A673 (cell line): Measurements from ENCODE around the gene TPK1. TPM values are rescaled to one million over a fixed set of nuclear protein-coding genes. Genes with fewer than 3 reads are reported as not detected.

ENCODE experiments used
- BruUV-seq: library from RNA; stranded (reverse); fragments of 400-500 nt; replicated peaks from 2 replicates; lab custom pipeline; 2021; lab: Mats Ljungman, UMichigan
- CTCF ChIA-PET: fragments of 300-600 bp; sonication (Branson Sonifier 250); formaldehyde crosslinking; loops from one replicate; lab custom pipeline; 2022; ENCODE audit warnings: antibody characterized with exemption; lab: Charles Lee
- POLR2A ChIA-PET: fragments of 300-600 bp; sonication (Branson Sonifier 250); formaldehyde crosslinking; loops from one replicate; lab custom pipeline; 2022; ENCODE audit warnings: antibody characterized with exemption; ENCODE audit not compliant: low non-redundant PET; lab: Charles Lee
- DNase-seq: peaks from one replicate; pipeline ENCODE4 v3.0.0-alpha.2; 2015; ENCODE audit warnings: low spot score
- H3K27ac ChIP-seq: fragments of 200-600 bp; sonication (generic); 2 replicates; pipeline ENCODE4 v1.5.1; 2016; ENCODE audit warnings: mixed run types, low read depth, mild to moderate bottlenecking, mixed read lengths, antibody characterized with exemption, low read length; ENCODE audit not compliant: poor library complexity, severe bottlenecking
- H3K27me3 ChIP-seq: fragments of 200-600 bp; sonication (generic); replicated peaks from 2 replicates; pipeline ENCODE4 v1.6.1; 2017; ENCODE audit warnings: mixed run types, low read depth, mild to moderate bottlenecking, mixed read lengths, antibody characterized with exemption, low read length; ENCODE audit not compliant: insufficient read depth, poor library complexity
- H3K36me3 ChIP-seq: fragments of 200-600 bp; sonication (generic); 2 replicates; pipeline ENCODE4 v1.6.1; 2016; ENCODE audit warnings: mixed run types, mild to moderate bottlenecking, mixed read lengths, antibody characterized with exemption, low read length; ENCODE audit not compliant: insufficient read depth, poor library complexity, severe bottlenecking
- H3K4me1 ChIP-seq: fragments of 200-600 bp; sonication (generic); 2 replicates; pipeline ENCODE4 v1.6.1; 2017; ENCODE audit warnings: mixed run types, mild to moderate bottlenecking, mixed read lengths, antibody characterized with exemption, low read length; ENCODE audit not compliant: insufficient read depth, poor library complexity, severe bottlenecking
- H3K4me3 ChIP-seq: fragments of 200-600 bp; sonication (generic); 2 replicates; pipeline ENCODE4 v1.5.1; 2016; ENCODE audit warnings: low read depth, mixed run types, mild to moderate bottlenecking, mixed read lengths, low read length; ENCODE audit not compliant: poor library complexity, severe bottlenecking
- H3K9me3 ChIP-seq: fragments of 200-600 bp; sonication (generic); 2 replicates; pipeline ENCODE4 v1.6.1; 2016; ENCODE audit warnings: mixed run types, low read depth, mild to moderate bottlenecking, mixed read lengths, antibody characterized with exemption, low read length; ENCODE audit not compliant: poor library complexity, severe bottlenecking
- EZH2 ChIP-seq: fragments of 200-600 bp; sonication (generic); IDR thresholded peaks from 2 replicates; pipeline ENCODE4 v1.6.1; 2017; ENCODE audit warnings: borderline replicate concordance, low read depth, mild to moderate bottlenecking, mixed read lengths, antibody characterized with exemption, low read length; ENCODE audit not compliant: poor library complexity, severe bottlenecking
- intact Hi-C: fragments of 100-400 bp; cut with micrococcal nuclease; formaldehyde crosslinking; loops from one replicate; pipeline ENCODE4 v1.10.0; 2022; ENCODE audit not compliant: unreplicated experiment
- total RNA-seq: library from RNA; stranded (reverse); gene quantifications from 2 replicates; pipeline ENCODE4 v1.2.3, GENCODE V29; 2021
- TF ChIP-seq, protein P1 (sequence below): fragments of 300-800, 200-600 bp; sonication (generic); conservative IDR thresholded peaks from 2 replicates; pipeline ENCODE4 v1.5.1; 2017; ENCODE audit warnings: low read depth, mild to moderate bottlenecking, antibody characterized with exemption, low read length, moderate library complexity, mixed read lengths

TPK1 gene
- total RNA-seq, 1 experiment from 2014 or later, result 3.5 TPM

GRCh38 chr7:144848078-144848477 is 12.2 kb upstream of the TPK1 start:
- BruUV-seq, result no TSS peak
- TF ChIP-seq EZH2, result no peak
- TF ChIP-seq, protein P1, sequence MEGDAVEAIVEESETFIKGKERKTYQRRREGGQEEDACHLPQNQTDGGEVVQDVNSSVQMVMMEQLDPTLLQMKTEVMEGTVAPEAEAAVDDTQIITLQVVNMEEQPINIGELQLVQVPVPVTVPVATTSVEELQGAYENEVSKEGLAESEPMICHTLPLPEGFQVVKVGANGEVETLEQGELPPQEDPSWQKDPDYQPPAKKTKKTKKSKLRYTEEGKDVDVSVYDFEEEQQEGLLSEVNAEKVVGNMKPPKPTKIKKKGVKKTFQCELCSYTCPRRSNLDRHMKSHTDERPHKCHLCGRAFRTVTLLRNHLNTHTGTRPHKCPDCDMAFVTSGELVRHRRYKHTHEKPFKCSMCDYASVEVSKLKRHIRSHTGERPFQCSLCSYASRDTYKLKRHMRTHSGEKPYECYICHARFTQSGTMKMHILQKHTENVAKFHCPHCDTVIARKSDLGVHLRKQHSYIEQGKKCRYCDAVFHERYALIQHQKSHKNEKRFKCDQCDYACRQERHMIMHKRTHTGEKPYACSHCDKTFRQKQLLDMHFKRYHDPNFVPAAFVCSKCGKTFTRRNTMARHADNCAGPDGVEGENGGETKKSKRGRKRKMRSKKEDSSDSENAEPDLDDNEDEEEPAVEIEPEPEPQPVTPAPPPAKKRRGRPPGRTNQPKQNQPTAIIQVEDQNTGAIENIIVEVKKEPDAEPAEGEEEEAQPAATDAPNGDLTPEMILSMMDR, result no peak
- Histone ChIP-seq H3K36me3 (no peaks in the 10 kb centered on the region), H3K27me3 (no peaks in the 10 kb centered on the region), H3K4me1 (no peaks in the 10 kb centered on the region), H3K9me3 (no peaks in the 10 kb centered on the region), H3K27ac (no peak overlapping the region), H3K4me3 (no peak overlapping the region)
- CTCF ChIA-PET, result no interaction called here
- no peak for DNase-seq
- POLR2A ChIA-PET, result no interaction called here
- intact Hi-C loops, result no loop called here

DNA sequence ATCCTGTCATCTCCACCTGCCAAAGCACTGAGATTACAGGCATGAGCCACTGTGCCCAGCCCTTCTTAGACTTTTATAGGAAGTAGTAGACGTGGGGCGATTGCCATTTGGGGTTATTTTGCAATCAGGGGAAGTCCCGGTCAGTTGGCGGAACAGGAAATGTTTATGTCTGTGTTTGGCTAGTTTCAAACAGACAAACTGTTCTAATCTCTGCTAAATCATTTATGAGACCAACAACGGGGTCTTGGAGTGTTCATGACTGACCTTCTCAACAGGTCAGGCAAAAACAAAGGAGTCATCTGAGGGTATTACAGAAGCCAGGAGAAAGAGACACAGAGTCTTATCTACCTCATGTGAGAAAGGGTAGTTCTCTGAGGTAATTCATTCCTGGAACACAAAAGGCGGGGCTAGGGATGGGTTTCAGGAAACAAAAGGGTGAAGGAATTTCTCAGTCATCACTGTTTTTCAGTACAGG is 6.6 kb upstream of the TPK1 start:
- no peaks in the 10 kb centered on the region for H3K4me1 ChIP-seq
- no peak overlapping the region for H3K27ac ChIP-seq
- no peak for DNase-seq
- no TSS peak for BruUV-seq
- no peak for TF ChIP-seq EZH2
- TF ChIP-seq, protein P1, result no peak
- intact Hi-C loops, result no loop called here
- no peak overlapping the region for H3K4me3 ChIP-seq
- H3K36me3 ChIP-seq, result no peaks in the 10 kb centered on the region
- CTCF ChIA-PET, result no interaction called here
- H3K9me3 ChIP-seq, result no peaks in the 10 kb centered on the region
- POLR2A ChIA-PET, result no interaction called here
- no peaks in the 10 kb centered on the region for H3K27me3 ChIP-seq

DNA sequence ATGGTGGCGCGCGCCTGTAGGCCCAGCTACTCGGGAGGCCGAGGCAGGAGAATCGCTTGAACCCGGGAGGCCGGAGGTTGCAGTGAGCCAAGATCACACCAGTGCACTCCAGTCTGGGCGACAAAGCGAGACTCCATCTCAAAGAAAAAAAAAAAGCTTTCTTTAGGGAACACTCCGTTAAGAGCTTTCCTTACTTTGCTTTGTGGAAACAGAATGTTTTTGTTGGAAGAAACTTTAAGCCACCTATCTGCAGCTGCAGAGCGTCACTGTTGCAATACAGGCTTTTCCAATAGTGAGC is 641 bp upstream of the TPK1 start:
- no peaks in the 10 kb centered on the region for H3K27me3 ChIP-seq
- no peaks in the 10 kb centered on the region for H3K9me3 ChIP-seq
- H3K27ac ChIP-seq, result no peak overlapping the region
- POLR2A ChIA-PET, result no interaction called here
- CTCF ChIA-PET, result no interaction called here
- BruUV-seq, result no TSS peak
- TF ChIP-seq, protein P1, result no peak
- no peak for TF ChIP-seq EZH2
- intact Hi-C loops, result no loop called here
- H3K4me1 ChIP-seq, result peaks cover 4% of the 10 kb centered on the region
- no peak for DNase-seq
- no peak overlapping the region for H3K4me3 ChIP-seq
- no peaks in the 10 kb centered on the region for H3K36me3 ChIP-seq
